Colonic mucosa (tissue), 4 donors: ENCODE data around the gene CDRT4. TPM values are rescaled to one million over a fixed set of nuclear protein-coding genes. Genes with fewer than 3 reads are reported as not detected.

ENCODE experiments used
- DNase-seq: peaks from one replicate; pipeline ENCODE4 v3.0.0-alpha.2; 2020
- H3K27ac ChIP-seq: fragments of 200-600 bp; one replicate; pipeline ENCODE4 v1.8.0; 2021
- H3K27me3 ChIP-seq: fragments of 200-600 bp; one replicate; pipeline ENCODE4 v1.8.0; 2021
- H3K36me3 ChIP-seq: fragments of 200-600 bp; one replicate; pipeline ENCODE4 v1.8.0; 2021
- H3K4me1 ChIP-seq: fragments of 200-600 bp; one replicate; pipeline ENCODE4 v1.8.0; 2021; ENCODE audit warnings: mild to moderate bottlenecking
- H3K4me3 ChIP-seq: fragments of 200-600 bp; one replicate; pipeline ENCODE4 v1.8.0; 2021
- H3K9ac ChIP-seq, 2 donors: one replicate each; pipeline ENCODE4 v1.7.0; 2013; ENCODE audit warnings: control low read depth in 2 of 2, low read depth in 2 of 2, low read length in 2 of 2
- H3K9me3 ChIP-seq: fragments of 200-600 bp; one replicate; pipeline ENCODE4 v1.8.0; 2021
- intact Hi-C: fragments of 100-400 bp; cut with DNase I; formaldehyde crosslinking; loops from one replicate; pipeline ENCODE4 v1.14.1; 2022
- total RNA-seq, 2 donors: library from RNA; stranded (reverse); fragmentation: NEBNext Ultra II Directional in 1 of 2; extraction: Animal tissue kit (Norgen Biotek cat#: 25700) in 1 of 2; gene quantifications; one replicate each; pipeline ENCODE4 v1.2.1, GENCODE V29; 2021
- TF ChIP-seq, protein P1 (sequence below): fragments of 200-600 bp; IDR thresholded peaks from one replicate; pipeline ENCODE4 v1.8.0; 2022; ENCODE audit warnings: antibody characterized with exemption, mild to moderate bottlenecking
- donor health status: healthy.
- donor health status: DM: no; HTN: no; CAD: no.
- donor health status: DM: no; HTN: no; CAD: no.

CDRT4 gene
- total RNA-seq, 2 donors from 2014 or later = 3.8 to 5.3 TPM

GRCh38 chr17:15414532-15415306 lies 52.7 kb downstream of the CDRT4 start:
- no peak for DNase-seq
- Histone ChIP-seq H3K9ac (no peak overlapping the region), H3K4me1 (no peaks in the 10 kb centered on the region), H3K36me3 (no peaks in the 10 kb centered on the region), H3K4me3 (no peak overlapping the region), H3K27me3 (no peaks in the 10 kb centered on the region), H3K9me3 (no peaks in the 10 kb centered on the region), H3K27ac (no peak overlapping the region)
- intact Hi-C loops = no loop called here
- TF ChIP-seq, protein P1, sequence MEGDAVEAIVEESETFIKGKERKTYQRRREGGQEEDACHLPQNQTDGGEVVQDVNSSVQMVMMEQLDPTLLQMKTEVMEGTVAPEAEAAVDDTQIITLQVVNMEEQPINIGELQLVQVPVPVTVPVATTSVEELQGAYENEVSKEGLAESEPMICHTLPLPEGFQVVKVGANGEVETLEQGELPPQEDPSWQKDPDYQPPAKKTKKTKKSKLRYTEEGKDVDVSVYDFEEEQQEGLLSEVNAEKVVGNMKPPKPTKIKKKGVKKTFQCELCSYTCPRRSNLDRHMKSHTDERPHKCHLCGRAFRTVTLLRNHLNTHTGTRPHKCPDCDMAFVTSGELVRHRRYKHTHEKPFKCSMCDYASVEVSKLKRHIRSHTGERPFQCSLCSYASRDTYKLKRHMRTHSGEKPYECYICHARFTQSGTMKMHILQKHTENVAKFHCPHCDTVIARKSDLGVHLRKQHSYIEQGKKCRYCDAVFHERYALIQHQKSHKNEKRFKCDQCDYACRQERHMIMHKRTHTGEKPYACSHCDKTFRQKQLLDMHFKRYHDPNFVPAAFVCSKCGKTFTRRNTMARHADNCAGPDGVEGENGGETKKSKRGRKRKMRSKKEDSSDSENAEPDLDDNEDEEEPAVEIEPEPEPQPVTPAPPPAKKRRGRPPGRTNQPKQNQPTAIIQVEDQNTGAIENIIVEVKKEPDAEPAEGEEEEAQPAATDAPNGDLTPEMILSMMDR = no peak

- DNase-seq = no peak
- intact Hi-C loops = no loop called here
Measured at GRCh38 chr17:15413101-15413771, 54.2 kb downstream of the CDRT4 start.

DNA sequence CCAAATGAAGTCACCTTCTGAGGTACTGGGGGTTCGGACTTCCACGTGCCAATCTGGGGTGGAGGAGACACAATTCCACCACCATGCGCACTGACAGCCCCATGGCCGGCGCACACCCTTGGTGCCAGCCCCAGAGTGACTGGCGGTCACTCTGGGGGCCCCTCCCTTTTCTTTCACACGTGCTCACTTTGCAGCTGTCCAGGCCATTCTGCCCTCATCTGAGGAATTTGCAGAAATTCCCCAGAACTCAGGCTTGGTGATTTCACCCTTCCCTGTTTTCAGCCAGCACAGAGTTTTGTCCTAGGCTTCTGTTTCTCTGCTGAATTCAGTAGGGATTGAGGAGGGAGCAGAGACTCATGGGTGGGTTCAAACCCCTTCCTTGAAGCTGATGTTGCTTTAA lies 54.8 kb downstream of the CDRT4 start:
- H3K27ac ChIP-seq = no peak overlapping the region
- no peaks in the 10 kb centered on the region for H3K4me1 ChIP-seq
- H3K36me3 ChIP-seq = no peaks in the 10 kb centered on the region
- TF ChIP-seq, protein P1 = no peak
- DNase-seq = no peak
- H3K9ac ChIP-seq = no peak overlapping the region
- no peaks in the 10 kb centered on the region for H3K9me3 ChIP-seq
- no peaks in the 10 kb centered on the region for H3K27me3 ChIP-seq
- intact Hi-C loops = no loop called here
- H3K4me3 ChIP-seq = no peak overlapping the region

More at GRCh38 chr17:15413101-15413771, 54.2 kb downstream of the CDRT4 start:
- Histone ChIP-seq H3K27ac (no peak overlapping the region), H3K4me1 (no peaks in the 10 kb centered on the region), H3K36me3 (no peaks in the 10 kb centered on the region), H3K4me3 (no peak overlapping the region), H3K27me3 (no peaks in the 10 kb centered on the region), H3K9ac (no peak overlapping the region), H3K9me3 (no peaks in the 10 kb centered on the region)
- TF ChIP-seq, protein P1 = no peak

GRCh38 chr17:15411384-15412198 lies 55.8 kb downstream of the CDRT4 start:
- Histone ChIP-seq H3K27ac (peak overlapping the region; percentile 41), H3K36me3 (no peaks in the 10 kb centered on the region), H3K4me1 (no peaks in the 10 kb centered on the region), H3K9ac (no peak overlapping the region), H3K4me3 (no peak overlapping the region), H3K9me3 (no peaks in the 10 kb centered on the region), H3K27me3 (no peaks in the 10 kb centered on the region)
- DNase-seq = no peak
- intact Hi-C loops = no loop called here
- TF ChIP-seq, protein P1 = no peak

GRCh38 chr17:15409721-15410250 lies 57.6 kb downstream of the CDRT4 start:
- no peaks in the 10 kb centered on the region for H3K4me1 ChIP-seq
- H3K27me3 ChIP-seq = no peaks in the 10 kb centered on the region
- H3K4me3 ChIP-seq = no peak overlapping the region
- H3K9ac ChIP-seq = peak overlapping the region in 1 of 2 donors; percentile 28
- H3K27ac ChIP-seq = peak overlapping the region; percentile 34
- intact Hi-C loops = loop anchor here (2.0 kb wide), 1 partner anchor 149 kb away; no protein-coding TSS in a partner anchor
- TF ChIP-seq, protein P1 = no peak
- no peaks in the 10 kb centered on the region for H3K9me3 ChIP-seq
- H3K36me3 ChIP-seq = no peaks in the 10 kb centered on the region
- no peak for DNase-seq
